ENCODE measurements around the gene LTA4H.

Gene LTA4H

DNA sequence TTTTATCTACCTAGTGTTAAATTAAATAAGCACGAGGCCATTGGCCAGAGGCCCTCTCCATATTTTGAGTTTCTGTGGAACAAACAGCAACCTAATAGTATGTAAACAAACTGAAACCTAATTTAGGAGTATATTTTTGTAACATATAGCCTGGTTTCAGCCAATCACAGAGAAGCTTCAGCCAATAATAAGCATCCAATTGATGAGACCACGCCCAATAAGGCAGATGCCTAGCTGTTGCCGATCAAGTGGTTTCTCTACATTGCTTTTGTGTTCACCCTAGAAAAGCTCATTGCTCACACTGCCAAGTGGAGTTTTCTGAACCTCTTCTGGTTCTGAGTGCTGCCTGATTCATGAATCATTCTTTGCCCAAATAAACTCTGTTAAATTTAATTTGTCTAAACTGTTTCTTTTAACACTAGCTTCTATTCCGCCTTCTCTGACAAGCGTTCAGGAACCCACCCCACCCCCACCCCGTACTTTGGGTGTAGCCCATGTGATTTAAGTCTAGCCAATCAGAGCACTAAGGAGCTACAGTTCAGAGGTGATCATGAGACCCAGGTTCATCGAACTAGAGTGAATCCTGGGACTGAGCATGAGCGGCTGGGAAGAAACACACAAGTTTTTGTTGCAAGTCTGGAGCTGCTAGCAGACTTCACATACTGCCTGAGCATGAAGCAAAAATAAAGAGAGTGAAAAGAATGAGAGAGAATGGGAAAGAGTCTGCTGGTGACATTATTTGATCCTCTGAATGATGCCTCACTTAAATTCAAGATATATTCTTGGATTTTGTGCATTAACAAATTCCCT lies 21.5 kb upstream of the LTA4H start:
- no peak for DNase-seq

GRCh38 chr12:96054244-96054610 lies 18.8 kb upstream of the LTA4H start:
- DNase-seq = no peak

DNA sequence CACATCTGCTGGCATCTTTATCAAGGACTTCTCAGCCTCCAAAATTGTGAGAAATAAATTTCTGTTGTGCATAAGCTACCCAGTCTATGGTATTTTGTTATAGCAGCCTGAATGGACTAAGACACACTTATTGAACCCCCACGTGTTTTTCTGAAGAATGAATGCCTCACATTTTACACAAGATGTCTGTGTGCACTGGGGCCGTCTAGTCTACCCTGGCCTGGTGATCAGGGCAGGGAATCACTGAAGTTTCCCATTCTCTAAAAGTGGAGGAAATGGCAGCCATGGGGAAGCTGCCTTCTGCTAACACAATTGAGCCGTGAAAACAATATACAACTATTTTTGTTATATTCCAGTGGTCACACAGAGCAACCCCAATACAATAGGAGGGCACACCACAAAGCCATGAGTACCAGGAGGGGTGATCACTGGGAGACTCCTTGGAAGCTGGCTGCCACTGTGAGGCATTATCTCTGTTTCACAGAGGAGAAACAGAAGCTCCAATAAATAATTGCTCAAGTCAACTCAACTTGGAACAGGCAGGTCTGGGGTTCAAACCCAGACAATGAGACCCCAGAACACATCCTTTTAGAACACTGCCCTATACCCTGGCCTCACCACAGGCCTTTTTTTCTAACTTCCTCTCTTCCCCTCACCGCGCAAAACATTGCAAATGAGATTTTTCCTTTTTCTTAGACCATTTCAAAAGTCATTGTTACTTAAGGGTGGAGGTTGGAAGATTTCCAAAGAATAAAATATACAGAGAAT lies 18.3 kb upstream of the LTA4H start:
- no peak for DNase-seq

GRCh38 chr12:96051756-96052485 lies 16.5 kb upstream of the LTA4H start:
- DNase-seq = no peak

GRCh38 chr12:96050139-96050538 lies 14.8 kb upstream of the LTA4H start:
- DNase-seq = no peak

DNA sequence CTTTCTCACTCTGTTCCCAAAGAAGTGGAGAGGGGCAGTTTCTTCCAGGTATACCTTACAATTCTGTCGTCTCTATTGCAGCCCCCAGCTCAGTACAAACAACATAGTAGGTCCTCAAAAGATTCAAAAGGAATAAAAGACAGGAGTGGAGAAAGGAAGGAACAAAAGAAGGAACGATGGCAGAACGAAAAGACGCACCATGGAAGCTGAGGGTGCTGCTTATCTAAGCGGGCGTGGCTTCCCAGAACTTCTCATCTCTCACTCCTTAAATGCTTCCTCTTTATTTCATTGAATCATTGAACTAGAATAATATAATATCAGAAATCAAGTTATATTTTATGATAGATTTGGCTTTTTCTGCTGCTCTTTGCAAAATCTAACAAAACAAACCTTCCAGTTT lies 13.7 kb upstream of the LTA4H start:
- no peak for DNase-seq

- DNase-seq = no peak
Observed at GRCh38 chr12:96048393-96048969, 13.1 kb upstream of the LTA4H start.

DNA sequence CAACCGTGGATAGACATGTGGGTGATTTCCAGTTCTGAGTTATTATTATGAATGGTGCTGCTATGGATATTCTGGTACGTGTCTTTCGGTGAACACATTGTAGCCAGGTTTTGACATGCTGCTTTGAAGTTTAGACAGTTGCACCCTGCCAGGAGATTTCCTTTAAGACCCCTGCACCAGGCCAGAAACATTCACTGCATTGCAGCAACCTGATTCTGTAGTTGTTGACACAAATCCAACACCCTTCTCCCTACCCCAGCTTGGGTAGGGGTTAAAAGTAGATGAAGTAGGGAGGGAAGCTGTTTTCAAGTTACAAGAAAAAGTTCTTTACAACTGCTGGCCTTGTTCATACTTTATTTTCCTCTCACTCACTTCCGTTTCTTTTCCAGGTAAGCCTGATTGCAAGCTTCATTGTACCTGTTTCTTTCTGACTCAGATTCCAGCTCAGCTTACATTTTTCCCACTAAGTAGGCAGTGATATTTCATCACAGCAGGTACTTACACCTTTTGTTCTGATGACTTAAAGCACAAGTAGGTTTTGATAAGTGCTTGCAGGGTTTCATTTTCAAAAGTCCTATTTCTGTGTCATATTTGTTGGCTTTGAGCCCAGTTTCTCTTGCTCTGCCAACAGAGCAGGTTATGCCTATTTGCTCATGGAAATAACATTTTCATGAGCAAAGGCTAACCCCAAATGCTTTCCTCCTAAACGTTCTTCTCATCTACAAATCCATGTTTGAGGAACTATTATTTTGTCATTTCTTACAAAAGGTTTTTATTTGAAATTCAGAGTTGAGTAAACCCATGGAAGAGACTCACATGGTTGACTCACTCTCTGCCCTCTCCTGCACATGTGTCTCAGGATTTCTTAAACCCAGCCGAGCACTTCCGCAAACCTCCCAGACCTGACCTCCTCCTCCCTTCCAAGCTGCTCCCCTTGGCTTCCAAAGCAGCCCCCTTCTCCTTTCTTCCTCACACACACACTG lies 12.1 kb upstream of the LTA4H start:
- DNase-seq = peak in 1 of 5 donors; percentile 84

GRCh38 chr12:96046543-96047228 lies 11.3 kb upstream of the LTA4H start:
- no peak for DNase-seq

DNA sequence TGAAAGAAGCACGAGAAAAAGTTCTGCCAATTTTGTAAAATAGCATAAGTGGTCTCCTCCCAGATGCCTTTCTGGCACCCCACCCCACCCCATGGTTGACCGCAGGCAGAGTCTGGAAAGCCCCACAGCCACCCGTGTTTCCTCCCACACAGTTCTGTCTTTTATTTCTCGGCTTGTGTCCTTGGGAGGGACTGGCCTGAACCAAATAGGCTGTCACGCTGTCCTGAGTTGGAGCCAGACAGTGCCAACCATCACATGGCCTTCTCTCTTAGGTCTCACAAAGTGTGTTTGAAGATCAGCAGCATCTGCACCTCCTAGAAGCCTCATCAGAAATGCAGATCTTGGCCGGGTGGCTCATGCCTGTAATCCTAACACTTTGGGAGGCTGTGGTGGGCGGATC lies 10.2 kb upstream of the LTA4H start:
- peak in 2 of 5 donors; percentile 15 to 19 for DNase-seq

DNA sequence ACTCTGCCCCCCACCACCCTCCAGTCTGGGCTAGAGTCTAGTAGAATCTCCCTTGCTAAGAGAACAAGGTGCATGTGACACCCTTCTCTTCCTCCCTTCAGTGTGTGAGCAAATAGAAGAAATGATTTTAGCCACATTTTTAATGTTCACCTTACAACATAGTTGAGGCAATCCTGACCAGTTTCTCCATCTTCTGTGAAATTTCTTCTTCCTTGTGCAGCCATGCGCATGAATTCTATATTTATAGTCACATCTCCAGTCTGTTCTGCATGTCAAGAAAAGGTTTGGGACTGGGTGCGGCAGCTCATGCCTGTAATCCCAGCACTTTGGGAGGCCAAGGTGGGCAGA lies 9.5 kb upstream of the LTA4H start:
- DNase-seq = no peak

- DNase-seq = no peak
Observed at GRCh38 chr12:96044017-96044942, 8.9 kb upstream of the LTA4H start.

DNA sequence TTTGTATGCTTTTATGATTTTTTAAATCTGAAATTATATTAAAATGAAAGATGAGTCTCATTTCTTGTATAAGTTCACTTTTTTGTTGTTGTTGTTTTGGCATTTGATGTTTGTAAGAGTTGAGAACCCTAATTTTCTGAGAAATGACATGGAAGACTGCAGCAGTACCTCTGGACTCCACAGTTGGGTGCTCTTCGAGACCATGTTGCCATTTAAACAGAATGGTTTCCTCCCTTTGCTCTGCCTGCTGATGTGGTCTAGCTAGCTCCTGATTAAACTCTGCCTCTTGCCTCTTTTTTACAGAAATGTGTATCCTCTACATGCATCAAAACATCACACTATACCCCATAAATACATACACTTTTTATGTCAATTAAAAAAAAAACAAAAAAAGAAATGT lies 5.8 kb upstream of the LTA4H start:
- DNase-seq = no peak

DNA sequence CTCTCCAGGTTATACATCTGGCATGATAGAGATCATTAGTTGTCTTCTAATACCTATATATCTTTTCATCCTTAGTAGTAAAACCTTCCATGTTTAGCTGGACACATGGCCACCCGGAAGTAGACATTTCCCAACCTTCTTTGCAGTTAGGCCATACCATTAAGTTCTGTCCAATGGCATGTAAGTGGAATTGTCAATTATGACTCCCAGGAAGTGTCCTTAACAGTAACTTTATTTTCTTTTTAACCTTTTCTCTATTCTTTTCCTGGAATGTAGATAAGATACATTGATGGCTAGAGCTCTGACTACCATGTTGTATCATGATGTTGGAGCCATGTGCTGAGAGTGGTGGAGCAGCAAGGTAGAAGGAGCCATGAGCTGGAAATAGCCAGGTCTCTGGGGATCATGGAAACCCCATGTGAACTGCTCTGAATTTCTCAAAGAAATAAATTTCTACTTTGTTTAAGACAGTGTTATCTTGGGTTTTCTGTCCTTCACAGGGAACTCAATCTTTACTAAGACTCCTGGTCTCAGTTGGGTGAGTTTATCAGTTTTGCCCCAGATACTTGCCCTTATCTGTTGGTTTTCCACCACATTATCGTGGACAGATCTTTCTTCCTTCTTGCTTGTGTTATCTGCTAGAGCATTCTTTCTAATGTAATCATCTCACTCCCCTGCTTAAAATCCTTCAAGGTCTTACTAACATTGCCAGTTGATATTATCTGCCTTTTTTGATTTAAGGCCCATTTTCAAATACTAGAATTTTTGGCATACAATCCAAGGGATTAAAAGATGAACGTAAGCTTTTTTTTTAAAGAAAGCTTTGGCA lies 5.1 kb upstream of the LTA4H start:
- no peak for DNase-seq

- DNase-seq = no peak
Observed at GRCh38 chr12:96039516-96039915, 4.1 kb upstream of the LTA4H start.

DNA sequence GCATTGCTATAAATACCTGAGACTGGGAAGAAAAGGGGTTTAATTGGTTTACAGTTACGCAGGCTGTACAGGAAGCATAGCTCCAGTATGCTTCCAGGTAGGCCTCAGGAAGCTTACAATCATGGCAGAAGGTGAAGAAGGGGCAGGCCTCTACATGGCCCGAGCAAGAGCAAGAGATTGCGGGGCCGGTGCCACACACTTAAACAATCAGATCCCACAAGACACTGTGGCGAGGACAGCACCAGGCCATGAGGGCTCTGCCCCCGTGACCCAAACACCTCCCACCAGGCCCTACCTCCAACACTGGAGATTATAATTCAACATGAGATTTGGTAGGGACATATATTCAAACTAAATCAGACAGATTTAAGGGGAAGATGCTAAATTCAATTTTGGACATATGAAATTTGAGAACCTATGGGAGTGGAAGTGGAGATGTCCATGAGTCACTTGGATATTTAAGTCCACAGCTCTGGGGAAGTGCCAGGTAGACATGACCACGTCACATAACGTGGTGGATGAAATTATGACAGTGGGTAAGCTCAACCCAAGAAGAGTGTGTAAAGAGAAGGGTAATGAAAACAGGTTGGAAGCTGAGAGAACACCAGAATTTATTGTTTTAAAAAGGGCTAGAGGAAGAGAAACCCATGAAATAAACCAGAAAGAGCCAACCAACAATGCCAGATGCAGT lies 1.5 kb upstream of the LTA4H start:
- DNase-seq = no peak

DNA sequence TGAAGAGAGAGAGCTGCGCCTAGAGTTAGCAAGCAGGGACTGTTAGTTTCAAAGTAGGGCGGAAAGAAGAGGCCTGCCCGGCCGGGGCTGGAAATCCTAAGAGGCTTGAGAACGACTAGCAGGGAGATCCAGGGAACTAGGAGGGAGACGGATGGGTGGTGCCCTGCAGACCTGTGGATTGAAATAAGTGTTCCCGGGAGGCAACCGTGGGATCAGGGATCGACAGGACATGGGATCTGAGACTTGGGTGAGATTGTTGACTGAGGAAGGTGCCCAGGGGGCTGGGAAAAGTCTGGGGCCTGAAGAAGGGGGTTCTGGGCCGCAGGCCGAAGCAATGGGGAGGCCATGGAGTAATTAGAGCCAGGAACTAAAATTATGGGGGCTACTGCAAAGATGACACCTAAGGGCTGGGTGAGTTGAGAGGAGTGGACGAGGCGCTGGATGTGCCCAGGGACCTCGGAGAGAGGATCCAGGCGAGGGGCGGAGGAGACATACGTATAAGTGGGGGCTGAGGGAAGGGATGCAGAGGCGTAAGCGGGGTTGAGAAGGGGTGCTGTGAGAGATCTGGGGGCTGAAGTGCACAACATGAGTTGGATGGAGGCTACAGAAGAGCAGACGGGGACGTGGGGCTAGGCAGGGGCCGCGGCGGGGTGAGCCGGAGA lies 635 bp downstream of the LTA4H start:
- DNase-seq = no peak
